Ishikawa (cell line): ENCODE results near the gene CDH16.

Experiments
- CEBPB ChIP-seq: IDR thresholded peaks from 2 replicates; pipeline ENCODE4 v1.6.1; 2012
- NFIC ChIP-seq: IDR thresholded peaks from 2 replicates; pipeline ENCODE4 v1.6.1; 2012
- TAF1 ChIP-seq: IDR thresholded peaks from 2 replicates; pipeline ENCODE4 v1.6.1; 2012; ENCODE audit warnings: low read depth, mild to moderate bottlenecking
- TF ChIP-seq, protein P1 (sequence below): IDR thresholded peaks from 2 replicates; pipeline ENCODE4 v1.6.1; 2012

DNA sequence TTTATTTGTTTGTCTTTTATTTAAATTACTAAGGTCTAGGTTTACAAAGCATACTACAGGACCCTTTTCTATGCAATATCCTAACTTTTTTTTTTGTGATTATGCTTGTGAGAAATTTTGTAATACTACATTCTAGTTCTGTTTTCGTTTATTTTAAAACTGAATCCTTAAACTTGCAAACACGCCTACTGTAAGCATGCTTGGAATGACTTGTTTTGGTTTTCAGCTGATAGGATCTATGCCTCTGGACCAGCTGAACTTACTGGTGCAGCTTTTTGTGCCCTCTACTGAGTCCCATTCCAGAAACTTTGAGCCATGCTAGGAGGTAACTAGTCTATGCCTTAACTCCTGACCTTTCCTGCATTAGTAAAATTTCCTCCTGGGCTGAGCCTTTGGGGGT is 32.4 kb downstream of the CDH16 start:
- TF ChIP-seq TAF1, result no peak
- TF ChIP-seq, protein P1, sequence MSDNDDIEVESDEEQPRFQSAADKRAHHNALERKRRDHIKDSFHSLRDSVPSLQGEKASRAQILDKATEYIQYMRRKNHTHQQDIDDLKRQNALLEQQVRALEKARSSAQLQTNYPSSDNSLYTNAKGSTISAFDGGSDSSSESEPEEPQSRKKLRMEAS, result no peak
- no peak for TF ChIP-seq NFIC
- TF ChIP-seq CEBPB, result no peak
